Measurements from ENCODE around the gene VTA1. TPM values are rescaled to one million over a fixed set of nuclear protein-coding genes. Genes with fewer than 3 reads are reported as not detected.

VTA1 gene
- total RNA-seq, 1 experiment from 2014 or later, result 67.8 TPM

- H3K9ac ChIP-seq (ENCODE audit: low read length), result no peak overlapping the region
- H3K9me3 ChIP-seq (ENCODE audit: control insufficient read depth in 1 of 2, insufficient read depth in 1 of 2, low read depth in 1 of 2, low read length in 2 of 2), result no peaks in the 10 kb centered on the region
- H3K4me1 ChIP-seq (ENCODE audit: control insufficient read depth in 1 of 2, insufficient read depth in 2 of 2, low read length in 2 of 2), result no peaks in the 10 kb centered on the region
- TF ChIP-seq ATF3 (IDR thresholded peaks at IDR 0.05) (no peak), SRF (IDR thresholded peaks at IDR 0.05; ENCODE audit: low read depth) (no peak), SIN3A (IDR thresholded peaks at IDR 0.05; ENCODE audit: low read depth) (no peak), ZFX (IDR thresholded peaks at IDR 0.05) (no peak), ZNF274 (IDR thresholded peaks at IDR 0.05; ENCODE audit: low read depth, low read length) (no peak), EZH2phosphoT487 (IDR thresholded peaks at IDR 0.05; ENCODE audit: borderline replicate concordance) (no peak), ELF1 (IDR thresholded peaks at IDR 0.05; ENCODE audit: borderline replicate concordance, low read depth) (no peak), CBX3 (IDR thresholded peaks at IDR 0.05; ENCODE audit: low read depth) (no peak), FOSL1 (IDR thresholded peaks at IDR 0.05; ENCODE audit: low read depth) (no peak), JUND (IDR thresholded peaks at IDR 0.05) (no peak), EGR1 (IDR thresholded peaks at IDR 0.05; ENCODE audit: low read depth) (no peak)
- H3K36me3 ChIP-seq (ENCODE audit: control insufficient read depth in 1 of 2, insufficient read depth in 2 of 2, low read length in 2 of 2), result peaks cover 18 to 39% of the 10 kb centered on the region in 2 experiments
- no peaks in the 10 kb centered on the region for H3K27me3 ChIP-seq (ENCODE audit: insufficient read depth, low read length)
- H3K27ac ChIP-seq (ENCODE audit: low read depth, low read length), result no peak overlapping the region
- ChIA-PET POLR2A (no interaction called here), RAD21 (ENCODE audit: low non-redundant PET in 1 of 2, low total read pairs in 2 of 2, uncharacterized antibody in 2 of 2, unreplicated experiment in 2 of 2) (no interaction called here), CTCF (interaction anchor here (1.2 kb wide), 1 partner anchor 34 kb away, joined by 3 read pairs; no protein-coding TSS in a partner anchor)
- no peak overlapping the region for H3K4me3 ChIP-seq (replicated peaks in 1 of 2; ENCODE audit: low read depth in 1 of 2, low read length in 2 of 2)
- H3K9me2 ChIP-seq (ENCODE audit: insufficient read depth), result no peaks in the 10 kb centered on the region
- DNase-seq (ENCODE audit: low read depth, low spot score) (no peak), ATAC-seq (no peak)
- no TSS peak for BruUV-seq (replicated peaks)
- H3K79me2 ChIP-seq (ENCODE audit: insufficient read depth, low read length), result peaks cover 10% of the 10 kb centered on the region; the same call in 1 of the 2 replicates
- no peak overlapping the region for H2AFZ ChIP-seq (ENCODE audit: low read depth, low read length, poor library complexity, severe bottlenecking)
- intact Hi-C loops (cut with micrococcal nuclease), result no loop called here
- no peak overlapping the region for H3K4me2 ChIP-seq (ENCODE audit: low read length)
- no peaks in the 10 kb centered on the region for H4K20me1 ChIP-seq (ENCODE audit: insufficient read depth)
Measured at GRCh38 chr6:142173980-142174379, 26.9 kb downstream of the VTA1 start.

GRCh38 chr6:142174703-142175102 lies 27.6 kb downstream of the VTA1 start:
- peaks cover 12% of the 10 kb centered on the region; the same call in 1 of the 2 replicates for H3K79me2 ChIP-seq (ENCODE audit: insufficient read depth, low read length)
- no peak overlapping the region for H3K4me3 ChIP-seq (replicated peaks in 1 of 2; ENCODE audit: low read depth in 1 of 2, low read length in 2 of 2)
- peaks cover 18 to 35% of the 10 kb centered on the region in 2 experiments for H3K36me3 ChIP-seq (ENCODE audit: control insufficient read depth in 1 of 2, insufficient read depth in 2 of 2, low read length in 2 of 2)
- H3K27me3 ChIP-seq (ENCODE audit: insufficient read depth, low read length), result no peaks in the 10 kb centered on the region
- ChIA-PET CTCF (no interaction called here), POLR2A (no interaction called here), RAD21 (ENCODE audit: low non-redundant PET in 1 of 2, low total read pairs in 2 of 2, uncharacterized antibody in 2 of 2, unreplicated experiment in 2 of 2) (no interaction called here)
- intact Hi-C loops (cut with micrococcal nuclease), result no loop called here
- DNase-seq (ENCODE audit: low read depth, low spot score) (no peak), ATAC-seq (no peak)
- no peak overlapping the region for H3K27ac ChIP-seq (ENCODE audit: low read depth, low read length)
- no peaks in the 10 kb centered on the region for H3K4me1 ChIP-seq (ENCODE audit: control insufficient read depth in 1 of 2, insufficient read depth in 2 of 2, low read length in 2 of 2)
- no peak overlapping the region for H3K4me2 ChIP-seq (ENCODE audit: low read length)
- H2AFZ ChIP-seq (ENCODE audit: low read depth, low read length, poor library complexity, severe bottlenecking), result no peak overlapping the region
- no peaks in the 10 kb centered on the region for H3K9me2 ChIP-seq (ENCODE audit: insufficient read depth)
- no peaks in the 10 kb centered on the region for H3K9me3 ChIP-seq (ENCODE audit: control insufficient read depth in 1 of 2, insufficient read depth in 1 of 2, low read depth in 1 of 2, low read length in 2 of 2)
- H3K9ac ChIP-seq (ENCODE audit: low read length), result no peak overlapping the region
- no TSS peak for BruUV-seq (replicated peaks)
- no peaks in the 10 kb centered on the region for H4K20me1 ChIP-seq (ENCODE audit: insufficient read depth)
- TF ChIP-seq EGR1 (IDR thresholded peaks at IDR 0.05; ENCODE audit: low read depth) (no peak), REST (IDR thresholded peaks at IDR 0.05; ENCODE audit: low read depth) (no peak), CEBPB (IDR thresholded peaks at IDR 0.05; ENCODE audit: low read depth) (no peak), CTCF (IDR thresholded peaks at IDR 0.05 in 2 of 3, conservative IDR thresholded peaks at IDR 0.05 in 1 of 3; ENCODE audit: borderline replicate concordance in 1 of 3, insufficient read depth in 1 of 3, low read depth in 2 of 3, low read length in 2 of 3) (no peak), ZBTB33 (IDR thresholded peaks at IDR 0.05; ENCODE audit: extremely low read depth, insufficient replicate concordance, low read length) (no peak)

All from HCT116 (cell line).